Measurements from ENCODE around the gene FBXO8. TPM values are rescaled to one million over a fixed set of nuclear protein-coding genes. Genes with fewer than 3 reads are reported as not detected.

The FBXO8 gene
- total and polyA plus RNA-seq, 8 donors, result 24.9 to 32.3 (median 26.8) TPM

- TF ChIP-seq CTCF (IDR thresholded peaks at IDR 0.05), result no peak
- ATAC-seq (no peak), DNase-seq (peak in 1 of 4 donors; percentile 31)
- Histone ChIP-seq H3K4me1 (peaks cover 11 to 29% of the 10 kb centered on the region in 2 donors), H3K27ac (no peak overlapping the region), H3K4me3 (no peak overlapping the region), H3K36me3 (no peaks in the 10 kb centered on the region), H3K9me3 (no peaks in the 10 kb centered on the region), H3K27me3 (peaks cover 84 to 96% of the 10 kb centered on the region in 2 donors)
- intact Hi-C loops (cut with DNase I), result no loop called here
Observed at GRCh38 chr4:174216799-174217272, 66.6 kb downstream of the FBXO8 start.

- intact Hi-C loops (cut with DNase I), result no loop called here
- Histone ChIP-seq H3K4me3 (no peak overlapping the region), H3K4me1 (peaks cover 11 to 34% of the 10 kb centered on the region in 2 donors), H3K9me3 (no peaks in the 10 kb centered on the region), H3K27me3 (peaks cover 91 to 96% of the 10 kb centered on the region in 2 donors), H3K27ac (no peak overlapping the region), H3K36me3 (no peaks in the 10 kb centered on the region)
- no peak for ATAC-seq
- no peak for DNase-seq
- no peak for TF ChIP-seq CTCF (IDR thresholded peaks at IDR 0.05)
Observed at GRCh38 chr4:174215961-174216680, 67.3 kb downstream of the FBXO8 start.

GRCh38 chr4:174215057-174215456 is 68.4 kb downstream of the FBXO8 start:
- peak in 1 of 2 donors; percentile 5 for TF ChIP-seq CTCF (IDR thresholded peaks at IDR 0.05)
- no peak for ATAC-seq
- no peak for DNase-seq
- no peaks in the 10 kb centered on the region for H3K9me3 ChIP-seq
- H3K27me3 ChIP-seq, result peaks cover 82 to 100% of the 10 kb centered on the region in 2 donors
- intact Hi-C loops (cut with DNase I), result no loop called here
- H3K27ac ChIP-seq, result no peak overlapping the region
- no peak overlapping the region for H3K4me3 ChIP-seq
- no peaks in the 10 kb centered on the region for H3K36me3 ChIP-seq
- H3K4me1 ChIP-seq, result peaks cover 11 to 34% of the 10 kb centered on the region in 2 donors

GRCh38 chr4:174214101-174214878 is 69.2 kb downstream of the FBXO8 start:
- ATAC-seq, result peak; percentile 17
- no peak overlapping the region for H3K27ac ChIP-seq
- H3K9me3 ChIP-seq, result no peaks in the 10 kb centered on the region
- no peaks in the 10 kb centered on the region for H3K36me3 ChIP-seq
- DNase-seq, result no peak
- intact Hi-C loops (cut with DNase I), result no loop called here
- H3K27me3 ChIP-seq, result peaks cover 84 to 95% of the 10 kb centered on the region in 2 donors
- H3K4me1 ChIP-seq, result peaks cover 11 to 34% of the 10 kb centered on the region in 2 donors
- no peak for TF ChIP-seq CTCF (IDR thresholded peaks at IDR 0.05)
- H3K4me3 ChIP-seq, result no peak overlapping the region

DNA sequence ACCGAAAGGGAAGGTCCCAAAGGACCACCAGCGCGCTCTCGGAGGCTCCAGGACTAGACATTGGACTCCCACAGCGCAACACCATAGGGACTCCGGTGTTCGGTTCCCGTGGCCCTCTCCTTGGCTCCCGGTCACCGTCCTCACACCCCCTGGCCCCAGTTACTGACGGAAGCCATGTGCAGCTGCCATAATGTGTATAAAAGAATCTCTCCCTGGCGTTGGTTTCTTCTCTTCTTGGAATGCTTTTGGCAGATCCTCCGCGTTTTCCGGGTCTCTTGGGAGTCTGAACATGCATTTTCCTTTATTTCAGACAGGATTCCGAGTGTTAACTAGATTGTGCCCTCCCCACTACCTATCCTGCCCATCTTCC is 69.8 kb downstream of the FBXO8 start:
- Histone ChIP-seq H3K27me3 (peaks cover 85 to 89% of the 10 kb centered on the region in 2 donors), H3K27ac (no peak overlapping the region), H3K4me3 (no peak overlapping the region), H3K4me1 (peaks cover 11 to 34% of the 10 kb centered on the region in 2 donors), H3K9me3 (no peaks in the 10 kb centered on the region), H3K36me3 (no peaks in the 10 kb centered on the region)
- DNase-seq, result no peak
- no peak for TF ChIP-seq CTCF (IDR thresholded peaks at IDR 0.05)
- intact Hi-C loops (cut with DNase I), result no loop called here
- no peak for ATAC-seq

Data from left lung (tissue), 10 donors.